ENCODE data around the gene COL3A1. TPM values are rescaled to one million over a fixed set of nuclear protein-coding genes. Genes with fewer than 3 reads are reported as not detected.

The COL3A1 gene
- total RNA-seq, 2 donors from 2014 or later, result not detected

DNA sequence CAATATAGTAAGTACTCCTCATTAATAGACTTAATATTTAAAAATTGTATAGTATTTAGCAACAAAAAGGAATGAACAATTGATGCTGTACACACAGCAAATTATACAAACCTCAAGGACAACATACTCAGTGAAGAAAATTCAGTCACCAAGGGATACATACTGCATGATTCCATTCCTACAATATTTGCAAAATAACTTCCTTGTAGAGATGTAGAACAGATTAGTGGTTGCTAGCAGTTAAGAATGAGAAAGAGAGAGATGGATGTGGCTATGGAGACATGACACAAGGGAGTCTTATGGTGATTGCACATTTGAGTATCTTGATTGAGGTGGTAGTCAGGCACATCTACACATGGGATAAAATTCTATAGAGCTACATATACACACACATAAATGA is 26.0 kb downstream of the COL3A1 start:
- Histone ChIP-seq H3K27me3 (ENCODE audit: control insufficient read depth, insufficient read depth, low read length, poor library complexity, severe bottlenecking) (no peaks in the 10 kb centered on the region), H3K9ac (ENCODE audit: extremely low read depth, low read length, poor library complexity, severe bottlenecking) (no peak overlapping the region), H3K9me3 (ENCODE audit: control insufficient read depth, low read length) (no peaks in the 10 kb centered on the region), H3K36me3 (ENCODE audit: control insufficient read depth, insufficient read depth, low read length) (no peaks in the 10 kb centered on the region), H3K4me3 (ENCODE audit: low read length) (no peak overlapping the region), H3K4me1 (ENCODE audit: control insufficient read depth, insufficient read depth, low read length) (no peaks in the 10 kb centered on the region), H3K27ac (ENCODE audit: low read depth, low read length) (no peak overlapping the region)
- DNase-seq, result no peak
- H3K9me3 Mint-ChIP-seq, result no peaks in the 10 kb centered on the region
- TF ChIP-seq, protein P1, sequence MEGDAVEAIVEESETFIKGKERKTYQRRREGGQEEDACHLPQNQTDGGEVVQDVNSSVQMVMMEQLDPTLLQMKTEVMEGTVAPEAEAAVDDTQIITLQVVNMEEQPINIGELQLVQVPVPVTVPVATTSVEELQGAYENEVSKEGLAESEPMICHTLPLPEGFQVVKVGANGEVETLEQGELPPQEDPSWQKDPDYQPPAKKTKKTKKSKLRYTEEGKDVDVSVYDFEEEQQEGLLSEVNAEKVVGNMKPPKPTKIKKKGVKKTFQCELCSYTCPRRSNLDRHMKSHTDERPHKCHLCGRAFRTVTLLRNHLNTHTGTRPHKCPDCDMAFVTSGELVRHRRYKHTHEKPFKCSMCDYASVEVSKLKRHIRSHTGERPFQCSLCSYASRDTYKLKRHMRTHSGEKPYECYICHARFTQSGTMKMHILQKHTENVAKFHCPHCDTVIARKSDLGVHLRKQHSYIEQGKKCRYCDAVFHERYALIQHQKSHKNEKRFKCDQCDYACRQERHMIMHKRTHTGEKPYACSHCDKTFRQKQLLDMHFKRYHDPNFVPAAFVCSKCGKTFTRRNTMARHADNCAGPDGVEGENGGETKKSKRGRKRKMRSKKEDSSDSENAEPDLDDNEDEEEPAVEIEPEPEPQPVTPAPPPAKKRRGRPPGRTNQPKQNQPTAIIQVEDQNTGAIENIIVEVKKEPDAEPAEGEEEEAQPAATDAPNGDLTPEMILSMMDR (conservative IDR thresholded peaks at IDR 0.05), result no peak
- no peaks in the 10 kb centered on the region for H3K36me3 Mint-ChIP-seq (ENCODE audit: low read depth)
- no peak overlapping the region for H3K27ac Mint-ChIP-seq
- H3K4me3 Mint-ChIP-seq, result no peak overlapping the region
- no peaks in the 10 kb centered on the region for H3K4me1 Mint-ChIP-seq
- H3K27me3 Mint-ChIP-seq (ENCODE audit: insufficient read depth), result no peaks in the 10 kb centered on the region

DNA sequence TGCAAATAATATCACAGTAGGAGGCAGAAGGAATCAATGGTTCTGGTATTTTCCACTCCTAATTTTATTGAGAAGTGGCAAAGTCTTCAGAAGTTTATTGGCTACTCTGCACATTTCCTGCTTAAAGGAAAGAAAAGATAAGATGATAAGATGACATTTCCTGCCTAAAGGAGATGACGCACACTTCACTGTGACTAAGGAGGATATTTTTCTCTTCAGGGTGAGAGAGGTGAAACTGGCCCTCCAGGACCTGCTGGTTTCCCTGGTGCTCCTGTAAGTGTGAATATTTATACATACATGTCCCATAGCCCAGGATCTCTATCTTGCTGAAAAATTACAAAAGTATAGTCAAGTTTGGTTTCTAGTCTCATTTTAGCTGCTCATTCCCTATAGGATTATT is 27.9 kb downstream of the COL3A1 start:
- no peaks in the 10 kb centered on the region for H3K4me1 ChIP-seq (ENCODE audit: control insufficient read depth, insufficient read depth, low read length)
- Mint-ChIP-seq H3K4me1 (no peaks in the 10 kb centered on the region), H3K9me3 (no peaks in the 10 kb centered on the region), H3K27me3 (ENCODE audit: insufficient read depth) (no peaks in the 10 kb centered on the region), H3K27ac (no peak overlapping the region), H3K36me3 (ENCODE audit: low read depth) (no peaks in the 10 kb centered on the region), H3K4me3 (no peak overlapping the region)
- no peaks in the 10 kb centered on the region for H3K27me3 ChIP-seq (ENCODE audit: control insufficient read depth, insufficient read depth, low read length, poor library complexity, severe bottlenecking)
- H3K9ac ChIP-seq (ENCODE audit: extremely low read depth, low read length, poor library complexity, severe bottlenecking), result no peak overlapping the region
- H3K36me3 ChIP-seq (ENCODE audit: control insufficient read depth, insufficient read depth, low read length), result no peaks in the 10 kb centered on the region
- H3K9me3 ChIP-seq (ENCODE audit: control insufficient read depth, low read length), result no peaks in the 10 kb centered on the region
- WGBS, 2 experiments (ENCODE audit: insufficient coverage in 1 of 2, insufficient read length in 1 of 2), result 96% methylated on average over 1 of the region's 1 CpG; no CpG with 5 or more reads in 1 of the 2 experiments
- TF ChIP-seq, protein P1 (conservative IDR thresholded peaks at IDR 0.05), result no peak
- no peak overlapping the region for H3K4me3 ChIP-seq (ENCODE audit: low read length)
- no peak for DNase-seq
- no peak overlapping the region for H3K27ac ChIP-seq (ENCODE audit: low read depth, low read length)

GRCh38 chr2:189008555-189009262 is 34.5 kb downstream of the COL3A1 start:
- H3K9ac ChIP-seq (ENCODE audit: extremely low read depth, low read length, poor library complexity, severe bottlenecking), result no peak overlapping the region
- no peaks in the 10 kb centered on the region for H3K36me3 ChIP-seq (ENCODE audit: control insufficient read depth, insufficient read depth, low read length)
- no peaks in the 10 kb centered on the region for H3K9me3 Mint-ChIP-seq
- no peak overlapping the region for H3K27ac ChIP-seq (ENCODE audit: low read depth, low read length)
- WGBS, 2 experiments (ENCODE audit: insufficient coverage in 1 of 2, insufficient read length in 1 of 2), result 95 to 99% methylated on average over 7 to 9 of the region's 9 CpGs
- TF ChIP-seq, protein P1 (conservative IDR thresholded peaks at IDR 0.05), result no peak
- no peaks in the 10 kb centered on the region for H3K4me1 Mint-ChIP-seq
- no peak overlapping the region for H3K4me3 ChIP-seq (ENCODE audit: low read length)
- H3K27me3 ChIP-seq (ENCODE audit: control insufficient read depth, insufficient read depth, low read length, poor library complexity, severe bottlenecking), result no peaks in the 10 kb centered on the region
- H3K4me1 ChIP-seq (ENCODE audit: control insufficient read depth, insufficient read depth, low read length), result no peaks in the 10 kb centered on the region
- no peaks in the 10 kb centered on the region for H3K36me3 Mint-ChIP-seq (ENCODE audit: low read depth)
- no peak overlapping the region for H3K4me3 Mint-ChIP-seq
- H3K27me3 Mint-ChIP-seq (ENCODE audit: insufficient read depth), result no peaks in the 10 kb centered on the region
- DNase-seq, result no peak
- H3K27ac Mint-ChIP-seq, result no peak overlapping the region
- H3K9me3 ChIP-seq (ENCODE audit: control insufficient read depth, low read length), result no peaks in the 10 kb centered on the region

Data from endodermal cell (in vitro differentiated cells).